Panc1 (cell line): ENCODE measurements around the gene ADAMTS18.

Source experiments
- CTCF ChIP-seq: fragments of 450-650 bp; IDR thresholded peaks from 2 replicates; pipeline ENCODE4 v1.5.1; 2017; ENCODE audit warnings: mild to moderate bottlenecking
- SIN3A ChIP-seq: IDR thresholded peaks from 2 replicates; pipeline ENCODE4 v1.6.1; 2012; ENCODE audit warnings: low read depth, mild to moderate bottlenecking, low read length, moderate library complexity, borderline replicate concordance; ENCODE audit not compliant: insufficient read depth

- TF ChIP-seq CTCF (no peak), SIN3A (no peak)
Measured at GRCh38 chr16:77322757-77323156, 112.1 kb downstream of the ADAMTS18 start.
